HCT116 (cell line): ENCODE data around the gene CDC42BPA. TPM values are rescaled to one million over a fixed set of nuclear protein-coding genes. Genes with fewer than 3 reads are reported as not detected.

ENCODE experiments used
- ATAC-seq: fragments of 200-7000 bp; cut with Tn5 transposase; 2 replicates; pipeline ENCODE4 v1.9.1; 2020; ENCODE audit warnings: mild to moderate bottlenecking, moderate library complexity
- BruUV-seq: library from RNA; stranded (reverse); fragments of 400-500 nt; replicated peaks from 2 replicates; lab custom pipeline; 2021; lab: Mats Ljungman, UMichigan
- CTCF ChIA-PET: fragments of 300-600 bp; sonication (Branson Sonifier 250); formaldehyde crosslinking; loops from one replicate; lab custom pipeline; 2021; ENCODE audit warnings: antibody characterized with exemption; lab: Charles Lee
- POLR2A ChIA-PET: fragments of 300-600, 350-600 bp; sonication (Branson Sonifier 250); formaldehyde crosslinking; loops from one replicate; lab custom pipeline; 2021; ENCODE audit warnings: antibody characterized with exemption; lab: Charles Lee
- RAD21 ChIA-PET, 2 experiments: fragments of 300-600 bp; sonication (Branson Sonifier 250); formaldehyde crosslinking; loops; one replicate each; lab custom pipeline; 2023; ENCODE audit warnings: low total read pairs in 2 of 2; ENCODE audit not compliant: uncharacterized antibody in 2 of 2, unreplicated experiment in 2 of 2, low non-redundant PET in 1 of 2; lab: Charles Lee
- DNase-seq: peaks from one replicate; pipeline ENCODE4 v3.0.0-alpha.2; 2010; ENCODE audit warnings: low read depth, low spot score
- H2AFZ ChIP-seq: fragments of 200-600 bp; shearing (Covaris generic), sonication (generic); 2 replicates; pipeline ENCODE4 v1.6.1; 2017; ENCODE audit warnings: low read depth, mixed run types, mixed read lengths, antibody characterized with exemption, low read length; ENCODE audit not compliant: poor library complexity, severe bottlenecking
- H3K27ac ChIP-seq: 2 replicates; pipeline ENCODE4 v1.5.1; 2012; ENCODE audit warnings: low read depth, low read length
- H3K27me3 ChIP-seq: fragments of 200-600 bp; sonication (generic); 2 replicates; pipeline ENCODE4 v1.6.1; 2016; ENCODE audit warnings: mixed run types, low read length, mixed read lengths; ENCODE audit not compliant: insufficient read depth
- H3K36me3 ChIP-seq, 2 experiments: fragments of 200-500 bp in 1 of 2; fragments of 200-600 bp in 1 of 2; sonication (Bioruptor generic) in 1 of 2; sonication (generic) in 1 of 2; 2 replicates each; pipeline versions ENCODE4 v1.5.1 to v1.6.1; 2014 to 2016; ENCODE audit warnings: low read length in 2 of 2, inconsistent platforms in 1 of 2, mixed read lengths in 1 of 2, mixed run types in 1 of 2; ENCODE audit not compliant: insufficient read depth in 2 of 2, control insufficient read depth in 1 of 2
- H3K4me1 ChIP-seq, 2 experiments: fragments of 200-600 bp in 1 of 2; sonication (generic) in 1 of 2; 2 replicates each; pipeline versions ENCODE4 v1.5.1 to v1.6.1; 2012 to 2017; ENCODE audit warnings: low read length in 2 of 2, inconsistent platforms in 1 of 2, mild to moderate bottlenecking in 1 of 2, mixed read lengths in 1 of 2, mixed run types in 1 of 2, moderate library complexity in 1 of 2; ENCODE audit not compliant: insufficient read depth in 2 of 2, control insufficient read depth in 1 of 2
- H3K4me2 ChIP-seq: fragments of 200-600 bp; sonication (generic); 2 replicates; pipeline ENCODE4 v1.6.1; 2017; ENCODE audit warnings: mixed run types, low read length, mixed read lengths
- H3K4me3 ChIP-seq, 2 experiments: fragments of 200-600 bp in 1 of 2; sonication (generic) in 1 of 2; replicated peaks in 1 of 2; 2 replicates each; pipeline ENCODE4 v1.5.1; 2011 to 2016; ENCODE audit warnings: low read length in 2 of 2, control low read depth in 1 of 2, low read depth in 1 of 2, mild to moderate bottlenecking in 1 of 2, mixed read lengths in 1 of 2, mixed run types in 1 of 2
- H3K79me2 ChIP-seq: fragments of 200-600 bp; sonication (generic); 2 replicates; pipeline ENCODE4 v1.6.1; 2017; ENCODE audit warnings: mild to moderate bottlenecking, mixed run types, low read length, moderate library complexity, mixed read lengths; ENCODE audit not compliant: insufficient read depth
- H3K9ac ChIP-seq: fragments of 200-600 bp; sonication (generic); 2 replicates; pipeline ENCODE4 v1.6.1; 2016; ENCODE audit warnings: low read length, mixed read lengths
- H3K9me2 ChIP-seq: fragments of 200-600 bp; sonication (generic), shearing (Covaris generic); 2 replicates; pipeline ENCODE4 v1.6.1; 2017; ENCODE audit warnings: mixed run types, mild to moderate bottlenecking, moderate library complexity; ENCODE audit not compliant: insufficient read depth
- H3K9me3 ChIP-seq, 2 experiments: fragments of 200-500 bp in 1 of 2; fragments of 200-600 bp in 1 of 2; sonication (Bioruptor generic) in 1 of 2; sonication (generic) in 1 of 2; 2 replicates each; pipeline ENCODE4 v1.6.1; 2014 to 2017; ENCODE audit warnings: low read length in 2 of 2, mixed read lengths in 2 of 2, inconsistent platforms in 1 of 2, low read depth in 1 of 2, mild to moderate bottlenecking in 1 of 2, mixed run types in 1 of 2, moderate library complexity in 1 of 2; ENCODE audit not compliant: control insufficient read depth in 1 of 2, insufficient read depth in 1 of 2
- H4K20me1 ChIP-seq: fragments of 200-600 bp; sonication (generic), shearing (Covaris generic); 2 replicates; pipeline ENCODE4 v1.6.1; 2017; ENCODE audit warnings: mixed run types, mild to moderate bottlenecking, moderate library complexity; ENCODE audit not compliant: insufficient read depth
- ATF3 ChIP-seq: IDR thresholded peaks from 2 replicates; pipeline ENCODE4 v1.6.1; 2012
- CEBPB ChIP-seq: IDR thresholded peaks from 2 replicates; pipeline ENCODE4 v1.6.1; 2012; ENCODE audit warnings: low read depth
- CTCF ChIP-seq, 3 experiments: fragments of 200-600 bp in 1 of 3; sonication (generic) in 1 of 3; IDR thresholded peaks in 2 of 3; conservative IDR thresholded peaks in 1 of 3; 2 replicates each; pipeline ENCODE4 v1.5.1; 2012 to 2017; ENCODE audit warnings: low read depth in 2 of 3, low read length in 2 of 3, antibody characterized with exemption in 1 of 3, borderline replicate concordance in 1 of 3, control low read depth in 1 of 3, mild to moderate bottlenecking in 1 of 3, mixed read lengths in 1 of 3, mixed run types in 1 of 3, moderate library complexity in 1 of 3; ENCODE audit not compliant: insufficient read depth in 1 of 3
- EGR1 ChIP-seq: IDR thresholded peaks from 2 replicates; pipeline ENCODE4 v1.6.1; 2012; ENCODE audit warnings: low read depth
- ELF1 ChIP-seq: IDR thresholded peaks from 2 replicates; pipeline ENCODE4 v1.6.1; 2012; ENCODE audit warnings: low read depth, borderline replicate concordance
- EZH2 ChIP-seq: fragments of 200-600 bp; sonication (generic); IDR thresholded peaks from 2 replicates; pipeline ENCODE4 v1.6.1; 2017; ENCODE audit warnings: antibody characterized with exemption, mixed run types
- MAX ChIP-seq: IDR thresholded peaks from 2 replicates; pipeline ENCODE4 v1.6.1; 2012
- RAD21 ChIP-seq: IDR thresholded peaks from 2 replicates; pipeline ENCODE4 v1.6.1; 2012; ENCODE audit warnings: low read depth, mild to moderate bottlenecking
- REST ChIP-seq: IDR thresholded peaks from 2 replicates; pipeline ENCODE4 v1.6.1; 2012; ENCODE audit warnings: low read depth
- SRF ChIP-seq: IDR thresholded peaks from 2 replicates; pipeline ENCODE4 v1.6.1; 2012; ENCODE audit warnings: low read depth
- YY1 ChIP-seq: IDR thresholded peaks from 2 replicates; pipeline ENCODE4 v1.6.1; 2011; ENCODE audit warnings: low read length, low read depth, moderate library complexity, mild to moderate bottlenecking; ENCODE audit not compliant: insufficient replicate concordance; ENCODE audit errors: extremely low read depth
- ZNF274 ChIP-seq: fragments of 200-500 bp; sonication (Bioruptor generic); IDR thresholded peaks from 2 replicates; pipeline ENCODE4 v1.6.1; 2014; ENCODE audit warnings: mild to moderate bottlenecking, low read depth, low read length, inconsistent platforms
- intact Hi-C: fragments of 100-400 bp; cut with micrococcal nuclease; formaldehyde crosslinking; loops from 2 replicates; pipeline ENCODE4 v1.10.0; 2022
- total RNA-seq: library from RNA; stranded (reverse); gene quantifications from one replicate; pipeline ENCODE4 v1.2.1, GENCODE V29; 2021; ENCODE audit not compliant: unreplicated experiment

CDC42BPA gene
- total RNA-seq, 1 experiment from 2014 or later: 44.0 TPM

GRCh38 chr1:227161470-227161869, 156.8 kb downstream of the CDC42BPA start:
- H2AFZ ChIP-seq: no peak overlapping the region
- no peaks in the 10 kb centered on the region for H3K4me1 ChIP-seq
- no peak overlapping the region for H3K9ac ChIP-seq
- ChIA-PET RAD21 (no interaction called here), CTCF (no interaction called here), POLR2A (no interaction called here)
- no peaks in the 10 kb centered on the region for H3K9me3 ChIP-seq
- H3K27ac ChIP-seq: no peak overlapping the region
- DNase-seq (no peak), ATAC-seq (no peak)
- H3K4me2 ChIP-seq: no peak overlapping the region
- TF ChIP-seq RAD21: no peak
- TF ChIP-seq SRF: no peak
- TF ChIP-seq ELF1: no peak
- TF ChIP-seq YY1: no peak
- TF ChIP-seq ATF3: no peak
- no peak for TF ChIP-seq CEBPB
- H3K36me3 ChIP-seq: 0 out of 4 replicates have a peak, but pooled peaks cover 0 to 8% of the 10 kb centered on the region in 2 experiments
- H3K4me3 ChIP-seq: no peak overlapping the region
- no peaks in the 10 kb centered on the region for H3K27me3 ChIP-seq
- no peaks in the 10 kb centered on the region for H3K9me2 ChIP-seq
- H4K20me1 ChIP-seq: no peaks in the 10 kb centered on the region
- intact Hi-C loops: no loop called here
- peaks cover 32% of the 10 kb centered on the region for H3K79me2 ChIP-seq
- BruUV-seq: no TSS peak

- no TSS peak for BruUV-seq
- H3K27ac ChIP-seq: no peak overlapping the region
- CTCF ChIA-PET: no interaction called here
- H3K9ac ChIP-seq: no peak overlapping the region
- no peak for DNase-seq
- no peak overlapping the region for H3K4me3 ChIP-seq
- H2AFZ ChIP-seq: no peak overlapping the region
- ATAC-seq: no peak
- no peaks in the 10 kb centered on the region for H3K27me3 ChIP-seq
- H3K4me2 ChIP-seq: no peak overlapping the region
- H3K9me2 ChIP-seq: no peaks in the 10 kb centered on the region
- POLR2A ChIA-PET: no interaction called here
- no peaks in the 10 kb centered on the region for H3K4me1 ChIP-seq
- RAD21 ChIA-PET: no interaction called here
- intact Hi-C loops: no loop called here
- no peaks in the 10 kb centered on the region for H3K9me3 ChIP-seq
- H3K79me2 ChIP-seq: peaks cover 26% of the 10 kb centered on the region
- 0 out of 4 replicates have a peak, but pooled peaks cover 0 to 8% of the 10 kb centered on the region in 2 experiments for H3K36me3 ChIP-seq
- no peaks in the 10 kb centered on the region for H4K20me1 ChIP-seq
- no peak for TF ChIP-seq SRF
- TF ChIP-seq REST: no peak
- TF ChIP-seq EZH2: no peak
- TF ChIP-seq ZNF274: no peak
- TF ChIP-seq CTCF (IDR thresholded peaks at IDR 0.05 in 2 of 3, conservative IDR thresholded peaks at IDR 0.05 in 1 of 3; ENCODE audit: borderline replicate concordance in 1 of 3, insufficient read depth in 1 of 3, low read depth in 2 of 3, low read length in 2 of 3): no peak
- no peak for TF ChIP-seq EGR1
- no peak for TF ChIP-seq ELF1
- no peak for TF ChIP-seq MAX
These were observed 161.8 kb downstream of the CDC42BPA start for GRCh38 chr1:227156520-227156919.
